Sigmoid colon (tissue), 7 donors: ENCODE measurements around the gene ACOX1. TPM values are rescaled to one million over a fixed set of nuclear protein-coding genes. Genes with fewer than 3 reads are reported as not detected.

Experiments
- DNase-seq: peaks from one replicate; pipeline ENCODE4 v3.0.0-alpha.2; 2019
- H3K27ac ChIP-seq, 4 donors: fragments of 200-600 bp; sonication (generic); one replicate each; pipeline ENCODE4 v1.5.1; 2016 to 2019; ENCODE audit warnings: mild to moderate bottlenecking in 1 of 4
- H3K27me3 ChIP-seq, 3 donors: fragments of 200-600 bp; sonication (generic); one replicate each; pipeline ENCODE4 v1.5.1; 2019; ENCODE audit warnings: mild to moderate bottlenecking in 1 of 3
- H3K36me3 ChIP-seq, 4 donors: fragments of 200-600 bp; sonication (generic); one replicate each; pipeline ENCODE4 v1.5.1; 2016 to 2019
- H3K4me1 ChIP-seq, 4 donors: fragments of 200-600 bp; sonication (generic); one replicate each; pipeline ENCODE4 v1.5.1; 2017 to 2019
- H3K4me3 ChIP-seq, 4 donors: fragments of 200-600 bp; sonication (generic); one replicate each; pipeline ENCODE4 v1.5.1; 2017 to 2019; ENCODE audit warnings: mild to moderate bottlenecking in 2 of 4, moderate library complexity in 1 of 4
- H3K9me3 ChIP-seq, 4 donors: fragments of 200-600 bp in 3 of 4; sonication (generic) in 3 of 4; one replicate each; pipeline versions ENCODE4 v1.5.1 to v1.6.1; 2013 to 2019
- CTCF ChIP-seq, 4 experiments: fragments of 450-650 bp in 3 of 4; fragments of 200-600 bp in 1 of 4; IDR thresholded peaks; one replicate each; pipeline ENCODE4 v1.5.1; 2016 to 2019; ENCODE audit warnings: antibody characterized with exemption in 4 of 4, mild to moderate bottlenecking in 3 of 4, moderate library complexity in 2 of 4
- EP300 ChIP-seq, 4 donors: sonication (generic); formaldehyde crosslinking; IDR thresholded peaks; one replicate each; pipeline ENCODE4 v1.6.1; 2017; ENCODE audit warnings: antibody characterized with exemption in 4 of 4
- POLR2A ChIP-seq, 2 donors: fragments of 450-650 bp; IDR thresholded peaks; one replicate each; pipeline ENCODE4 v1.6.1; 2016; ENCODE audit warnings: antibody characterized with exemption in 2 of 2, mild to moderate bottlenecking in 2 of 2, moderate library complexity in 2 of 2
- POLR2AphosphoS5 ChIP-seq, 4 donors: sonication (generic); formaldehyde crosslinking; IDR thresholded peaks; one replicate each; pipeline ENCODE4 v1.6.1; 2017; ENCODE audit warnings: antibody characterized with exemption in 4 of 4
- WGBS, 2 donors: extraction: QIAGEN DNeasy Blood & Tissue Kit; methylation state at CpG; one replicate each; pipeline ENCODE4 v1.1.7; 2013; 5-methylcytosine and 5-hydroxymethylcytosine counted together
- intact Hi-C: fragments of 100-400 bp; cut with DNase I; formaldehyde crosslinking; loops from one replicate; pipeline ENCODE4 v1.15.1; 2023
- polyA plus RNA-seq, 3 donors: library from polyadenylated mRNA; stranded (reverse); fragments of 200-250 nt; gene quantifications; one replicate each; pipeline ENCODE4 v1.2.3, GENCODE V29; 2013
- total RNA-seq, 4 donors: library from RNA; depleted of rRNA; stranded (reverse); fragments of >200 nt; gene quantifications; one replicate each; pipeline ENCODE4 v1.1.0, GENCODE V29; 2016
- donor health status: healthy with polysubstance abuse.
- donor health status: Bipolar disorder and iron deficiency.
- donor health status: healthy.

The ACOX1 gene
- total and polyA plus RNA-seq, 7 donors: 31.3 to 93.2 (median 34.6) TPM

- Histone ChIP-seq H3K27me3 (no peaks in the 10 kb centered on the region), H3K4me3 (no peak overlapping the region), H3K4me1 (no peaks in the 10 kb centered on the region), H3K36me3 (peaks cover 0 to 40% (median 9%) of the 10 kb centered on the region in 4 donors), H3K9me3 (no peaks in the 10 kb centered on the region), H3K27ac (no peak overlapping the region)
- intact Hi-C loops: no loop called here
- TF ChIP-seq POLR2AphosphoS5 (IDR thresholded peaks at IDR 0.05): no peak
- no peak for TF ChIP-seq EP300 (IDR thresholded peaks at IDR 0.05)
- TF ChIP-seq POLR2A (IDR thresholded peaks at IDR 0.05): no peak
- TF ChIP-seq CTCF (IDR thresholded peaks at IDR 0.05): no peak
- no peak for DNase-seq
- 91 to 95% methylated on average over 34 of the region's 34 CpGs for WGBS, 2 donors
These were observed 64.2 kb downstream of the ACOX1 start for GRCh38 chr17:75914643-75915267.

GRCh38 chr17:75913537-75914210 lies 65.3 kb downstream of the ACOX1 start:
- TF ChIP-seq POLR2AphosphoS5 (IDR thresholded peaks at IDR 0.05): no peak
- TF ChIP-seq EP300 (IDR thresholded peaks at IDR 0.05): no peak
- TF ChIP-seq POLR2A (IDR thresholded peaks at IDR 0.05): no peak
- no peak for TF ChIP-seq CTCF (IDR thresholded peaks at IDR 0.05)
- no peaks in the 10 kb centered on the region for H3K4me1 ChIP-seq
- WGBS, 2 donors: 92 to 95% methylated on average over 32 of the region's 32 CpGs
- H3K27me3 ChIP-seq: no peaks in the 10 kb centered on the region
- H3K9me3 ChIP-seq: no peaks in the 10 kb centered on the region
- H3K4me3 ChIP-seq: no peak overlapping the region
- no peak for DNase-seq
- intact Hi-C loops: no loop called here
- peaks cover 0 to 40% (median 9%) of the 10 kb centered on the region in 4 donors for H3K36me3 ChIP-seq
- no peak overlapping the region for H3K27ac ChIP-seq

GRCh38 chr17:75910699-75911098 lies 68.3 kb downstream of the ACOX1 start:
- peaks cover 0 to 2% (median 0%) of the 10 kb centered on the region in 4 donors for H3K4me1 ChIP-seq
- H3K27ac ChIP-seq: no peak overlapping the region
- no peaks in the 10 kb centered on the region for H3K9me3 ChIP-seq
- WGBS, 2 donors: 63 to 87% methylated on average over 6 of the region's 6 CpGs
- no peak overlapping the region for H3K4me3 ChIP-seq
- TF ChIP-seq CTCF (IDR thresholded peaks at IDR 0.05) (no peak), POLR2AphosphoS5 (IDR thresholded peaks at IDR 0.05) (no peak), POLR2A (IDR thresholded peaks at IDR 0.05) (no peak), EP300 (IDR thresholded peaks at IDR 0.05) (no peak)
- peaks cover 0 to 31% (median 9%) of the 10 kb centered on the region in 4 donors for H3K36me3 ChIP-seq
- intact Hi-C loops: no loop called here
- H3K27me3 ChIP-seq: no peaks in the 10 kb centered on the region
- DNase-seq: no peak

- Histone ChIP-seq H3K4me3 (no peak overlapping the region), H3K27me3 (no peaks in the 10 kb centered on the region), H3K36me3 (peaks cover 0 to 28% (median 9%) of the 10 kb centered on the region in 4 donors), H3K4me1 (peaks cover 0 to 8% (median 3%) of the 10 kb centered on the region in 4 donors), H3K27ac (no peak overlapping the region), H3K9me3 (no peaks in the 10 kb centered on the region)
- intact Hi-C loops: loop anchor here (10.0 kb wide), 1 partner anchor 165 kb away; the partner anchor contains the start of genes GALR2, SRP68 and ZACN
- WGBS, 2 donors: 19 to 46% methylated on average over 11 of the region's 11 CpGs
- no peak for DNase-seq
- TF ChIP-seq CTCF (IDR thresholded peaks at IDR 0.05): no peak
These were observed 69.1 kb downstream of the ACOX1 start for GRCh38 chr17:75909812-75910274.
